ENCODE measurements around the gene SEZ6.

DNA sequence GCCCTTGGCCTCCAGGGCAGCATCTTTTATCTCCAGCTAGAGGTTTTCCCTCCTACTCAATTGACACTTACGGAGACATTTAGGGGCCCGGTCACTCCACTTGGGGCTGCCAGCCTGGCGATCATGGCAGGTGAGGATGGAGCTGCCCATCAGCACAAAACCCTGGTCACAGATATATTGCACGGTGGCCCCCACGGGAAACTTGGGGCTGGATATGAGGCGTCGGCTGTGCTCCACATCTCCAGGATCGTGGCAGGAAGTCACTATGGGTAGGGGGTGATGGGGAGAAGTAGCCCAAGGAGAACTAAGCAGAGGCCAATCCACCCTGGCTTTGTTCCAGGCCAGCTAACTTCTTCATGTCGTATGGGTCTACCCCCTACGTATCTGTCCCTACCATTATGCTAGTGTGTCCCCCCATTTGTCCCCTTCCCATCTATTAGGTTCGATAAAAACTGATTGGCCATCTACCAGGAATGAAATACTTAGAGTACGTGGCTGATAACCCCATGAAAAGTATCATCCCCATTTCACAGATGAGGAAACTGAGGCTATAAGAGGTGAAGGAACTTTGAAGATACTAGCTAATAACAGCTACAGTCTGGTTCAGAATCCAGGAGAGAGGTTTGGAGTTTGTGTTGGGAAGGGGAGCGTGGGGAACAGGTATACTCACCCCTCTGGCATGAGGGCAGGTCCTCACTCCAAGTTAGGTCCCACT is 48.4 kb downstream of the SEZ6 start:
- TF ChIP-seq, protein P1, sequence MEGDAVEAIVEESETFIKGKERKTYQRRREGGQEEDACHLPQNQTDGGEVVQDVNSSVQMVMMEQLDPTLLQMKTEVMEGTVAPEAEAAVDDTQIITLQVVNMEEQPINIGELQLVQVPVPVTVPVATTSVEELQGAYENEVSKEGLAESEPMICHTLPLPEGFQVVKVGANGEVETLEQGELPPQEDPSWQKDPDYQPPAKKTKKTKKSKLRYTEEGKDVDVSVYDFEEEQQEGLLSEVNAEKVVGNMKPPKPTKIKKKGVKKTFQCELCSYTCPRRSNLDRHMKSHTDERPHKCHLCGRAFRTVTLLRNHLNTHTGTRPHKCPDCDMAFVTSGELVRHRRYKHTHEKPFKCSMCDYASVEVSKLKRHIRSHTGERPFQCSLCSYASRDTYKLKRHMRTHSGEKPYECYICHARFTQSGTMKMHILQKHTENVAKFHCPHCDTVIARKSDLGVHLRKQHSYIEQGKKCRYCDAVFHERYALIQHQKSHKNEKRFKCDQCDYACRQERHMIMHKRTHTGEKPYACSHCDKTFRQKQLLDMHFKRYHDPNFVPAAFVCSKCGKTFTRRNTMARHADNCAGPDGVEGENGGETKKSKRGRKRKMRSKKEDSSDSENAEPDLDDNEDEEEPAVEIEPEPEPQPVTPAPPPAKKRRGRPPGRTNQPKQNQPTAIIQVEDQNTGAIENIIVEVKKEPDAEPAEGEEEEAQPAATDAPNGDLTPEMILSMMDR (IDR thresholded peaks at IDR 0.05): no peak
- TF ChIP-seq POLR2A (IDR thresholded peaks at IDR 0.05) (no peak), POLR2AphosphoS5 (IDR thresholded peaks at IDR 0.05) (no peak), EP300 (IDR thresholded peaks at IDR 0.05) (no peak)
